LNCAP (cell line): ENCODE results near the gene LEO1.
A peak's percentile ranks its signal among the peaks of the same experiment; 100 is the strongest.

ENCODE experiments used
- CTCF ChIP-seq: fragments of 450-650 bp; IDR thresholded peaks from 2 replicates; pipeline ENCODE4 v1.5.1; 2017; ENCODE audit warnings: mild to moderate bottlenecking

LEO1 gene

DNA sequence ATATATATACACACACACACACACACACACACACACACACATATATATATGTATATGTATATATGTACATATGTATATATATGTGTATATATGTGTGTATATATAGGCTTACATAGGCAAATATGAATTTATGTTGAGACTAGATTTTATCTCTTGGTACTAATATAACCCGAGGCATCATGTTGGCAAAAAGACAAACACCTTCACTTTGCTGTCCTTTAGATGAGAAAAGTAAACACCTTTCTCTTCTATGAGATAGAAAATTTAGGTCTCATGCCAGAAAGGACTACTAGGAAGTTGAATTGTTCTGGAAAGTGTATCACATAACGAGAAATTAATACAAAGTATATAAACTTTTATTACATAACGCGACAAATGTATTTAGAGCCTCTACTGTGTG, 19.6 kb upstream of the LEO1 start:
- no peak for TF ChIP-seq CTCF

DNA sequence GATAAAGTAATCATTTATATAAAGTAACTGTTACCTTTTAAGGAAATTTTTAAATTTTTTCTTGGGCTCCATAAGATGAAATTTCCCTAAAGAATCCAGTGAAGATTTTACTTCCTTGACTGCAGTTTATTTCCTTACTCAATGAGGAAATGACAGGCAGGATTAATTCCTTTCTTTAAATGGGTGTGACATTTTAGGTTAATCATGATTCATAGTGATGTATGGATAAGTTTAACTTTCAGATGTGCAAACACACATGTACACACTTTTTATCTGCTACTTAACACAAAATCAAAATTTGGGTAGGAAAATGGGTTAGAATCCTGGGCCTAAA, 11.2 kb upstream of the LEO1 start:
- TF ChIP-seq CTCF: no peak

DNA sequence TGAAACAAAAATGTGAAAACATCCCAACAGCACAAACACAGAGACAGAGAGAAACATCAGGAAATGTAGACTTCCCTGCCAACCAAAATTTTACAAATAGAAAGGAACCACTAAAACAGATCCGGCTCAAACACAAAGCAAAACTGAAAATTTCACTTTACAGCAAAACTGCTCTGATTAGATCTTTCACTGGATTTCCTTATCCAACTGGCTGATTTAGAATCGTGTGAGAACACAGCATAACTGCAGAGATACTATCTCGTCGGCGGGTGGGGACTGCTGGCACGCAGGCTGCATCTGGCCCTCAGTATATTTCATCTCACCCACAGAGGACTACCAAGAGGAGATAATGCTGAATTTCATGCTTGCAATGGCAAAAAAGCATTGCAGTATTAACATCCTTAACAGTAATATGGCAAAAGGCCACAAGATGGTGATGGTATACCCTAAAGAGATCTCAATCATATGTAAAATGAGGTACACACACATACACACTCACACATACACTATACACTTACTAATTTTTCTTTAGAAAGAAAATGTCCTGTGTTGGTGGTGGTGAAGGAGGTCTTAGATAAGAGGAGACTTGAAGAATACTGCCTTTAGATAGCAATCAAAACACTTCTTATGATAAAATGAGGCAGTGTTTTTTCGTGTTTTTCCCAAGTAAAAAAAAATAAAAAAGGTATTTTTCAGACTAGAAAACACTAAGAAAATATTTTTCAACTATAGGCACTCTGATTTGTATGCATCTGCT, 10.6 kb upstream of the LEO1 start:
- TF ChIP-seq CTCF: peak; percentile 55; the same call in 1 of the 2 replicates

- TF ChIP-seq CTCF: no peak
Observed at GRCh38 chr15:51973775-51974174, 2.2 kb upstream of the LEO1 start.

GRCh38 chr15:51973220-51973619, 1.6 kb upstream of the LEO1 start:
- TF ChIP-seq CTCF: no peak

- TF ChIP-seq CTCF: no peak
Observed at GRCh38 chr15:51971032-51971374, 575 bp downstream of the LEO1 start.

DNA sequence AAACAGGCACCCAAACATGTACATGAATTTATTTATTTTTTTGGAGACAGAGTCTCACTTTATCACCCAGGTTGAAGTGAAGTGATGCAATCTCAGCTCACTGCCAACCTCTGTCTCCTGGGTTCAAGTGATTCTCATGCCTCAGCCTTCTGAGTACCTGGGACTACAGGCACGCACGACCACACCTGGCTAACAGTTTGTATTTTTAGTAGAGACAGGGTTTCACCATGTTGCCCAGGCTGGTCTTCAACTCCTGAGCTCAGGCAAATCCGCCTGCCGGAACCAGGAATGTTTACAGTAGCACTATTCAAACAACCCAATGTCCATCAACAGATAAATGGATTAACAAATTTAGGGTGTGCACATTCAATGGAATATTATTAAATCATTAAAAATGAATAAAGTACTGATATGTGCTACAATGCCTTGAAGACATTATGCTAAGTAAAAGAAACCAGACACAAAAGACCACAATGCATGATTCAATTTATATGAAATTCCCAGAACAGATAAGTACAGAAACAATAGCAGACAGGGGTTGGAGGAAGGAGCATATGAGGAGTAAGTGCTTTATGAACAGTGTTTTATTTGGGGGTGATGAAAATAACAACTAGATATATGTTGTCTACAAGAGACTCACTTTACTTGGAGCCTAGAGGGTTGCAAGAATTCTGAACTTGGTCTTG, 1.3 kb downstream of the LEO1 start:
- TF ChIP-seq CTCF: no peak
